DMS53 treated with DMSO at 0.1 percent for 48 hours (cell line): ENCODE measurements around the gene L2HGDH.
A peak's percentile ranks its signal among the peaks of the same experiment; 100 is the strongest.

Source experiments
- DNase-seq: peaks from one replicate; lab custom pipeline; 2025; ENCODE audit not compliant: unreplicated experiment; lab: John Stamatoyannopoulos, UW

L2HGDH gene

GRCh38 chr14:50299585-50299984, 12.4 kb downstream of the L2HGDH start:
- DNase-seq, result no peak

GRCh38 chr14:50290306-50290705, 21.7 kb downstream of the L2HGDH start:
- no peak for DNase-seq

DNA sequence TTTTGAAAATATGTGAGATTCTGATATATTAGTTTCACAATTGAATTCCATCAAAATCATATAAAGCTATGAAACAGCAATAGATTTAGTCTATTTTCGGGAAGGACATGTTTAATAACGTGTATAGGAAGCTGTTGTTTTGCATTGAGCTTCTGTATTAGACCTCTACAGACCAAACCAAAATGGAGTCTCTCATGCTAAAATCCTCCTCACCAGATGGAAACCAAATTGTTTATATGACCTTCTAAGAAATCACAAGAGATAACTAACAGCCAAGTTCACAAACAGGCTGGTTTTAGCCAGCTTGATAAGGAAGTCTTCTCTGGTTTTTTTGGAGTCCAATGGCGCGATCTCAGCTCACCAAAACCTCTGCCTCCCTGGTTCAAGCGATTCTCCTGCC, 23.9 kb downstream of the L2HGDH start:
- no peak for DNase-seq

DNA sequence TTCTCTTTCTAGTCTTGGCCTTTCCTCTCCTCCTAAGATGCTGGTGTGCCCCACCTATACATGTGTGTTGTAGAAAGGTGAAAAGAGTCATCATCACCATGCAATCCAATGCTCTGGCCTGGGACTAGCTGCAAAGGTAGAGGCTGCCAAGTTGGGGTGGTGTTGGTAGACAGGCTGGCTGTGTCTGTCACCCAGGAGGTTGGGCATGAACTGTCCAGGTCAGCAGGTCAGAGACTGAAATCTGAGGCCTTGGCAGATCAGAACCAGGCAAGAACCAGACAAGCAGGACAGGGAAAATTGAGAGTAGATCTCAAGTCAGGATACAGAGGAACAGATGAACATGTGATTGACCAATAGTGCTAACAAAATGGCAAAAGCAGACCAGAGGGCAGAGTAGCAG, 26.2 kb downstream of the L2HGDH start:
- DNase-seq, result no peak

- no peak for DNase-seq
These were observed 39.5 kb downstream of the L2HGDH start for GRCh38 chr14:50272498-50272897.

- no peak for DNase-seq
These were observed 41.1 kb downstream of the L2HGDH start for GRCh38 chr14:50270932-50271331.

DNA sequence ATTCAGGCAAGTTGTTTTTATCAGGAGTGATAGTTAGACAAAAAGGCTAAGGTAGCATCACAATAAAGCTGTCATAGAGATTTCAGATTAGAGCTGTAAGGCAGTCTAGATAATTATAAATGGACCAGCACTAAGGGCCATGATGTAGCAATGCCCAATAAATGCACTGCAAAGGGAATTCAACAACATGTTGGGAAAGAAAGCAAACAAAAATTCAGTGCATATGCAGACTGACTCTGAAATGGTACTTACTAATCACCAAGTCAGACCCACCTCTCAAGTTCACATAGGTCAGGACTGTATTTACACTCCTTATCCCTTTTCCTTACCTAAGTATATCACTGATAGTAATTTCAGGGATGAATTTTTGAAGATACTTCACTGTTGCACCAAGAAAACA, 47.0 kb downstream of the L2HGDH start:
- DNase-seq, result no peak

- DNase-seq, result no peak
These were observed 48.7 kb downstream of the L2HGDH start for GRCh38 chr14:50263321-50263720.

- DNase-seq, result no peak
These were observed 49.2 kb downstream of the L2HGDH start for GRCh38 chr14:50262865-50263264.

- no peak for DNase-seq
These were observed 51.5 kb downstream of the L2HGDH start for GRCh38 chr14:50260511-50260910.

DNA sequence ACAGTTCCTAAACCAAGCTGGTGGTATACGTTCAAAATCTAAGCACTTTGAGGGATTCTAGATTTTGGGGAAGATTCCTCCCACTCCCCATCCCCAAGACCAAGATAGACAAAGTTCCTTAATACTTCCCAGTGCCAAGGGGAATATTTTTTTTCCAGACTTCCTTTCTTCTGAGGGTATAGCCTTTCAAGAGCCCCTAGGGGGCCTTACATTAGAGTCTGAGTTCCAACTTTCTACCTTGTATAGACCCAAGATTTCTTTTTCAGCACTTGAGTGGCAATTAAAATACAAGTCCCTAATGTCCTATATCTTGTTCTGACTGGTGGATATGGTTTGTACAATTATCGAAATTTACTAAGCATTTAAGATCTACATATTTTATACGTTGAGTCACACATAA, 52.0 kb downstream of the L2HGDH start:
- DNase-seq, result no peak

- DNase-seq, result no peak
These were observed 54.3 kb downstream of the L2HGDH start for GRCh38 chr14:50257732-50258131.

GRCh38 chr14:50254248-50254647, 57.8 kb downstream of the L2HGDH start:
- DNase-seq, result no peak

DNA sequence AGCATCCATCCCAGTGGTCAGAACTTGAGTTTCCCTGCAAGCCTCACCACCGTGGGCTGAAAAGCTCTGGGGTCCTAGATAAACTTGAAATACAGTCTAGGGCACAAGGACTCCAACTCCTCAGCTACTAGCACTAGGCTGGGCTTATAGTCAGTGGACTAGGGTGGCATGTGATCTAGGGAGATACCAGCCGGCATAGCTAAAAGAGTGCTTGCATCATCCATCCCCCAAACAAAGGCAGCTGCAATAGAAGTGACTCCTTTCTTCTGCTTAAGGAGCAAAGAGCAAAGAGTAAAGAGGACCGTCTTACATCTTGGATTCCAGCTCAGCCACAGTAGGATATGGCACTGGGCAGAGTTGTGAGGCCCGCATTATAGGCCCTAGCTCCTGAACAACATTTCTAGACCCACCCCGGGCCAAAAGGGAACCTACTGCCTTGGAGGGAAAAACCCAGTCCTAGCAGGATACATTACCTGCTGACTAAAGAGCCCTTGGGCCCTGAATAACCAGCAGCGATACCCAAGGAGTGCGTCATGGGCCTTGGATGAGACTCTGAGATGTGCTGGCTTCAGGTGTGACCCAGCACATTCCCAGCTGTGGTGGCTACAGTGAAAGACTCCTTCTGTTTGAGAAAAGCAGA, 62.8 kb downstream of the L2HGDH start:
- DNase-seq, result no peak

- no peak for DNase-seq
These were observed 64.8 kb downstream of the L2HGDH start for GRCh38 chr14:50247245-50247644.

DNA sequence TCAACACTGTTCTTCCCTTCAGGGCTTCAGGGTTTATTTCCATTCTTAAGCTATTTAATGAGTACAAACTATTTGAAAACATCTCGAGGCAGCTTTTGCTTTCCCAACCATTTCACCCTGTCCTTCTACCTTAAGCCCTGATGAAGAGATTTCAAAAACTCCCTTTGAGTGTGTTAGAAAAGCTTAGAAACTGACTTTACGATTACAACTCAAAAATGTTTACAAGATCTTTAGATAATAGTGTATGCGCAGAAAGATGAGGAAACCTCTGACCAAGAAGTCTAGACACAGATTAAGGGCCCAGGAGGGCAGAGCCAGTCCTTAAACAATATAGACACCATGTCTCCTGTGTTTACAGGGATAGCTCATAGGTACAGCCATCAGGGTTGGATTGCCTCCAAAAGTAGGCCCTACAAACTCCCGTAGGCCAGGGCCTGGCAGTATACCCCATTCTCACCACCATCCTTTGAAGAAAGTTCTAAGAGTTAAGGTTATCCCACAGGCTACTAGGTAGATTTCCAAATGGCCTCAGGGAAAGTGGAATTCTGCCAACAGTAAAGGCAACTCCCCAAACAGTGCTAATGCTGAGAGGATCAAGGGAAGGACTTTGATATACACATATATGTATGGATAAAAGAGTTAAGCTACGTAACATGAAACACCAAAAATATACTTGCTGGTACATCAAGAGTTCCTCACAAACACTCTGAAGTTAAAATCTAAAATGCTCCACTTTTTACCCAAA, 69.3 kb downstream of the L2HGDH start:
- DNase-seq, result no peak

DNA sequence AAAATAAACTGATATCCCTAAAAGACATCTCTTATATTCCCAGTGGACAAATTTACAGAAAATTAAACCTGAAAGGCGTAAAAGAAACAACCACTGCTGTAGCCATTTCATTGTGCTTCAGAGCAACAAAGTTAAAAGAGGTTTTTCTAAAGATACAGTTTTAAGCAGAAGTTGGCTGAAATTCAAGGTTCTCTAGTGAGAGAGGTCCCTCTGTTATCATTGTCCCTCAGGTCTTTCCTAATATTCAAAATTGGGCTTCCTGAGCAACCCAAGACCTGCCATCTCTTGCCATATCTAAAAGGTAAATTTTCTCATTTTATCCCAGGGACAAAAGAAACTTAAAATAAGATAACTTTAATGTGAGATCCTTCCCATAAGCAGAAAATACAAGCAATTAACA, 69.9 kb downstream of the L2HGDH start:
- no peak for DNase-seq

DNA sequence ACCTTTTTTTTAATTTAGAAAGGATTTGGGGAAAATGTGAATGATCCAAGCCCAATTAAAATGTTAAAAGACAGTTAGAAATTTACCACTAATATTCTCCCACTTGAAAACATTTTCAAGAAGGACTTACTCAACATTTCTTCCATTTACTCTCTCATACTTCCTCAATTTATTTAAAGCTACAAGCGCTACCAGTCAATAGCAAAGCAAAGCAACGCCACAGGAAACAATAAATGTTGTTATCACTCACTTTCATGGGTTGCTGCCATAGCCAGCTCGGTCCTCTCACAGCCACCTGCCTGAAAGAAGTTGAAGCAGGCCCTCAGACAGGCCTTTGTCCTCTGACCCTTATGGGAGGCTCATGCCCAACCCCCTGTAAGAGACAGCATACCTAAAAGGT, 74.6 kb downstream of the L2HGDH start:
- DNase-seq, result no peak

DNA sequence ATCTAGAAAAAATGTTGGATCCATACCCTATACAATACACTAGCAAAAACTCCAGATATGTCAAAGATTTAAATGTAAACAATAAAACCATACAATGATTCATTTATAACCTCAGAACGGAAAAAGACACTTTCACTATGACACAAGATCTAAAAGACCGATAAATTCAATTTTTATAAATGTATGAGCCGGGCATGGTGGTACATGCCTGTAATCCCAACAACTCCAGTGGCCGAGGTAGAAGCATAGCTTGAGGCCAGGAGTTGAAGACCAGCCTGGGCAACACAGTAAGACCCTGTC, 78.1 kb downstream of the L2HGDH start:
- DNase-seq, result no peak

DNA sequence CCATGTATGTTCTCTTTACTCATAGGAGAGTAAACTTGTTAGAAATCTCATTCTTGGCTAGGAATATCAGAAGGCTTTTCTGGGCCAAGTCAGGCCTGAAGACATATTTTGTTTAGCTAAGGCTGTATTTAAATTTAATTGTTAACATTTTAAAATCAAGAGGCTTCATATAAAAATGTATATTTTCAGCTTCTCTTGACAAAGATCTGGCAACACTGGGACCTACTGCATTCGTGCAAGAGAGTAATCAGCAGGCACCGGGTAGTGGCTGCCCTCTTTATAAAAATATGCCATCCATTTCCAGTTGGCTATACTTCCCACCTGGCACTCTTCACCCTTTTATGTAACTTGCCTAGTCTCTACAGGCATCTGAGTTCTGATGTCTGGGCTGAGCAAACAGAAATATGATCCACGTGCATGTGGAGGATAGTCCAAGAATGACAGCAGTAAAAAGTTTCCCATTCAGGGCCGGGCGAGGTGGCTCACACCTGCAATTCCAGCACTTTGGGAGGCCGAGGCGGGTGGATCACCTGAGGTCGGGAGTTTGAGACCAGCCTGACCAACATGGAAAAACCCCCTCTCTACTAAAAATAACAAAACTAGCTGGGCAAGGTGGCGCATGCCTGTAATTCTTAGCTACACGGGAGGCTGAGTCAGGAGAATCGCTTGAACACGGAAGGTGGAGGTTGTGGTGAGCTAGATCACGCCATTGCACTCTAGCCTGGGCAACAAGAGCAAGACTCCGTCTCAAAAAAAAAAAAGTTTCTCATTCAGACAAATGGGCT, 78.7 kb downstream of the L2HGDH start:
- peak; percentile 11 for DNase-seq

DNA sequence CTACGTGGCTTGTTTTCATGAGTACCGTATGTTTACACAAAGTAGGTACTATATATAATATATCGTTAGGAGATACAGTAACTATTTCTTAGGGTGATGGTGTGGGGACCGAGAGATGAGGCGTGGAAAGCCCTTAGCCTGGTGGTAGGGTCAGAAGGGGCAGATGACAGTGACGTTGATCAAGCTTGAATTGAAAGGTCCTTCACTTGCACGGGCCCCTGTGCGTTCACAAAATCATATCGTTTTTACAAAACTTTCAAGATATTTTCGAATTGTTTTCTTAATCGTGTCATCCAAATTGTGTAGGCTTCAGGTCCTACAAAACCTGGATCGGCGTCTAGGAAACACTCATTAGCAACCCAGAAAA, 79.8 kb downstream of the L2HGDH start:
- no peak for DNase-seq
